Stimulated activated CD8-positive, alpha-beta memory T cell treated with anti-CD3 and anti-CD28 coated beads, Interleukin-7, amount 100 ng/mL, for 48 hours (primary cell): ENCODE results near the gene BMP5.
"Not testable (repeated sequence)": the region's sequence is repeated elsewhere in the genome, so short reads cannot be mapped to it uniquely, and the experiment has no call there.

Experiments used
- DNase-seq, 2 donors: peaks; one replicate each; pipeline ENCODE4 v3.0.0-alpha.2; 2020; ENCODE audit warnings: low read depth in 1 of 2; ENCODE audit errors: extremely low read depth in 1 of 2

The BMP5 gene

GRCh38 chr6:55875400-55875799 is at the start of gene BMP5:
Gene BMP5 (minus strand): TSS chr6:55875590. CDS start chr6:55874865, 725 bp downstream.
- no peak for DNase-seq

DNA sequence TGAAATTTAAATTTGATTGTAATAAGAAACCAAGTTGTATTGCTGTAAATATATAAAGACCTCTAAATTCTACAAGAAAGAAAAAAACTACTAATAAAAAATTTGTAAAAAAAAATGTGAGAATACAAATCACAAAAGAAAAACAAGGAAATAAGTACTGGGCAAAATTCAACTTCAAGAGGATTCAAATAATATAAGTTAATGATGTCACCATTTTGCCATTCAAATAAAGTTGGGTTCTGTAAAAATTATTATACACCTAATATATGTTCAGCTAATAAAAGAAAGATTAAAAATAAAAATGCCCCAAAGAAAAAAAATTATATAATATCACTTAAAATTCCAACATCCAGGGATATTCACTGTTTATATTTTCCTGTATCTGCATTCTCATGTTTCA is 47.0 kb upstream of the BMP5 start:
- DNase-seq, result no peak

GRCh38 chr6:55919716-55920308 is 44.4 kb upstream of the BMP5 start:
- DNase-seq, result no peak

GRCh38 chr6:55918639-55919038 is 43.2 kb upstream of the BMP5 start:
- DNase-seq, result no peak

DNA sequence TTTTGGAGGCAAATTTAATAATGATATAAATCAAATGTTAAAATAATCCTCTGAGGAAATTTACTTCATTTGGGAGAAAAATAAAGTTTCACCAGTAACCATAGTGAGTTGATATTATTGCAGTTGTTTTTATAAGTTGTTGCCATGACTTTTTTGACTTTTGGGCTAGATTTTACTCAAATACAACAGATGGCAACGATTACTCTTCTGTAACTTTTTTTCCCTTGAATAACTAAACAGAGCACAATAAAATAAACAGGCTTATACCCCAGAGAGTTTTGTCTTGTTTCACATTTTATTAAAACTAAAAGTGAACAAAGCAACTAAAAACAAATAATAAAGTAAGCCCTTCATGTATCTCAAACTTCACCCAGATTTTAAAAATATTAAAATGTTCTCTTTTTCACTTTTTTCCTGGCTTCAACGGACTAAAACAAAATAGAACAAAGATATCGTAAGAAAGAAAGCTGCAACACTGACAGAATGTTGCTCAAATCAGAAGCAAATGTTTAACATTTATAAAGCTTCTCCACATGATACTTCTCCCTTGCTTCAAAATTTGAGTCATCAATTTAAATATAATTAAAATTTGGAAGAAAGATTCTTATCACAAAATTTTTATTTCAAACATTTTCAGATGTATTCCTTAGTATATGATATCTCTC is 42.5 kb upstream of the BMP5 start:
- no peak for DNase-seq

GRCh38 chr6:55916188-55916587 is 40.8 kb upstream of the BMP5 start:
- DNase-seq, result no peak

- DNase-seq, result no peak
These were observed 38.1 kb upstream of the BMP5 start for GRCh38 chr6:55913228-55914195.

DNA sequence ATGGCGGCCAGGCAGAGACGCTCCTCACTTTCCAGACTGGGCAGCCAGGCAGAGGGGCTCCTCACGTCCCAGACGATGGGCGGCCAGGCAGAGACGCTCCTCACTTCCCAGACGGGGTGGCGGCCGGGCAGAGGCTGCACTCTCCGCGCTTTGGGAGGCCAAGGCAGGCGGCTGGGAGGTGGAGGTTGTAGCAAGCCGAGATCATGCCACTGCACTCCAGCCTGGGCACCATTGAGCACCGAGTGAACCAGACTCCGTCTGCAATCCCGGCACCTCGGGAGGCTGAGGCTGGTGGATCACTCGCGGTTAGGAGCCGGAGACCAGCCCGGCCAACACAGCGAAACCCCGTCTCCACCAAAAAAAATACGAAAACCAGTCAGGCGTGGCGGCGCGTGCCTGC is 35.1 kb upstream of the BMP5 start:
- DNase-seq, result not testable (repeated sequence)

GRCh38 chr6:55909911-55910310 is 34.5 kb upstream of the BMP5 start:
- DNase-seq, result not testable (repeated sequence)

DNA sequence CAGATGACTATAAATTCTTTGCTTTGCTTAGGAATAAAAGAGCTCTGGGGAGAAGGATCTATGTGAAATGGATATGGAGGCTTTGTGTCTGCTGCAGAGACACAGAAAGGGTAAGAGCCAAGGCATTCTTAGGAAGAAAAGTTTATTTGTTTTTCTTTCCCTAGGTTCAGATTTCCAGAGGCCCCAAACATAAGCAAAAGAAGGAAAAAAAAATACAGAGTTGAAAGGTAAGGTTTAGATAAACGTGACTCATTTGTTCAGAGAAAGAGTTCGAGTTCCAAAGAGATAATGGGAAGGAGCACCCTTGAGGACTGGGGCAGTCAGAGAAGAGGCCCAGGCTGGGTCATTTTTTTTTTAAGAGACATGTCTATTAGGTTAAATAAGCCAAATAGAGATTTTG is 27.4 kb upstream of the BMP5 start:
- no peak for DNase-seq

DNA sequence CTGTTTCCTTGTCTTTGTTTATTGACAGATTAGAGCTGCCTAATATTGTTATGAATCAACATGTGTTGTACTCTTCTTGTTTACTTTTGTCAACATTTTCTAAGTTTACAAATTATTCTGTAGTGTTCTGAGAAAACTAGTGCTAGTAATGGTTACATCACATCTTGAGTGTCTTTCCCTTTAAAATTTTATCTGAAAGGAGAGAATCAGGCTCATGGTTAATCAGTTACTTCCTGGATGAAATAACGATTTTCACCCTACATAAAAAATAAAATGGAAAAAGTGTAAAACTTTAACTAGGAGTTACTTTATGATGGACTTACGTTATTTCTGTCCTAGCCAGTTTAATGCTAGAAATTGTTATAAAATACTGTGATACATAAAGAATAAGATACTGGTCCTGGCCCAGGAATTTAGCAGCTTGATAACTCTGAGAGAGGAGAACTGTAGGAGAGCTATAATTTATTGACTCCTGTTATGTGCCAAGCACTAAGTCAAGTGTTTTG is 26.4 kb upstream of the BMP5 start:
- no peak for DNase-seq

DNA sequence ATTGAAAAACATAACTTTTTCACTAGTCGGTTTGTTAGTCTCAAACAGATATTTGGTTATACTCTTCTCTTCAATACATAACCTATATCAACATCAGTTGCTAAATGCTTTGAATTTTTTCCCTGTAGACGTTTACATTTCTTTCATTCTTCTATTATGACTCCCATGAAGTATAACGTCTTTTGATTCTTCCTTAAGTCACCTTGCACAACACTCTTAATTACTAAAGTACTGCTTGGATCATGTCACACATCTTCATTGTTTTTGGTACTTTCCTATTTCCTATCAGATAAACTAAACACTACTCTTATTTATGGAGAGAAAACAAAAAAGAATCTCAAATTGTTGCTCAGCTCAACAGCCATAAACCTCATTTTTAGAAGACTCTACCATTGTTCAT is 23.0 kb upstream of the BMP5 start:
- no peak for DNase-seq

- DNase-seq, result no peak
These were observed 22.0 kb upstream of the BMP5 start for GRCh38 chr6:55897346-55897745.

GRCh38 chr6:55895972-55896730 is 20.8 kb upstream of the BMP5 start:
- DNase-seq, result no peak

- DNase-seq, result no peak
These were observed 17.5 kb upstream of the BMP5 start for GRCh38 chr6:55892749-55893357.

DNA sequence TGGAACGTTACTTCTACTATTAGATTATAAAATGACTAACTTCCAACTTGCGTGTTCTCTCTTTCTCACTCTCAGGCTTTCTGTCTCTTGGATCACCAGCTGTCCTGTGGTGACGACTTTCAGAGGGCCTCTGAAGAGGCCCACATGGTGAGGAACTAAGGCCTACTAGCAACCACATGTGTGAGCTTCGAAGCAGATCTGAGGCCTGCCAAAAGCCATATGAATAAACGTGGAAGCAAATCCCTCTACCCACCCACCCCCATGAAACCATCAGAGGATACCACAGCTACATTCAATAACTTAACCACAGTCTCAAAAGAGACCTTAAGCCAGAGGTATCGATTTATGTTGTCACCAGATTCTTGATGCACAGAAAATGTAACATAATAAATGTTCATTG is 13.5 kb upstream of the BMP5 start:
- no peak for DNase-seq

- DNase-seq, result no peak
These were observed 10.9 kb upstream of the BMP5 start for GRCh38 chr6:55886185-55886836.

GRCh38 chr6:55882718-55883569 is 7.6 kb upstream of the BMP5 start:
- no peak for DNase-seq

DNA sequence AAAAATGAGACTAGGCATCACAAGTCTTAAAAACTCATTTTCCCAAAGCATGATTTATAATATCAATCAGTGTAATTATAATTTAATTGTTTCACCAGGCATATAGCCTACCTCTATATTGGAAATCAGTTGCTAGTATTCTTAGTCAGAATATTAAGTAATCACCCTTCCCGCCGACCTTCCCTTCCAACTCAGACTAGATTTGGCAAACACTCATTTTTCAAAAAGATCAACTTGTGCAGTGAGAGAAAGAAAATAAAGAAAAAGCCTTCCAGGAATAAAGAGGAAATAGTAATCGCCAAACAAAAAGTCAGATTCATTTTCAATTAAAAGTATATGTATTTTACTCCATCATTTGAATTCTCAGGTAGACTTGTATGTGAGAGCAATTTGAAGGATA is 1.9 kb upstream of the BMP5 start:
- DNase-seq, result no peak
